Esophagus squamous epithelium (tissue), 5 donors: ENCODE results near the gene SCN4B. TPM values are rescaled to one million over a fixed set of nuclear protein-coding genes. Genes with fewer than 3 reads are reported as not detected.

Source experiments
- DNase-seq: peaks from one replicate; lab custom pipeline; 2025; lab: John Stamatoyannopoulos, UW
- H3K27ac ChIP-seq, 4 donors: fragments of 200-600 bp; sonication (generic); one replicate each; pipeline ENCODE4 v1.5.1; 2016 to 2019; ENCODE audit warnings: mild to moderate bottlenecking in 1 of 4
- H3K27me3 ChIP-seq, 4 donors: fragments of 200-600 bp; sonication (generic); 1 replicate in 3 of 4; 2 replicates in 1 of 4; pipeline versions ENCODE4 v1.5.1 to v1.6.0; 2017 to 2021; ENCODE audit warnings: antibody characterized with exemption in 1 of 4
- H3K36me3 ChIP-seq, 3 donors: fragments of 200-600 bp; sonication (generic); one replicate each; pipeline ENCODE4 v1.5.1; 2016 to 2019
- H3K4me1 ChIP-seq, 3 donors: fragments of 200-600 bp; sonication (generic); one replicate each; pipeline ENCODE4 v1.5.1; 2017 to 2019
- H3K4me3 ChIP-seq, 4 donors: fragments of 200-600 bp; sonication (generic); 1 replicate in 3 of 4; 2 replicates in 1 of 4; pipeline ENCODE4 v1.5.1; 2016 to 2019; ENCODE audit warnings: mild to moderate bottlenecking in 2 of 4, moderate library complexity in 1 of 4
- H3K9me3 ChIP-seq, 3 donors: fragments of 200-600 bp; sonication (generic); one replicate each; pipeline ENCODE4 v1.5.1; 2016 to 2019
- POLR2A ChIP-seq, 4 donors: fragments of 450-650 bp; IDR thresholded peaks; one replicate each; pipeline ENCODE4 v1.6.1; 2017; ENCODE audit warnings: antibody characterized with exemption in 4 of 4, mild to moderate bottlenecking in 4 of 4, moderate library complexity in 3 of 4
- WGBS, 2 donors: methylation state at CpG; one replicate each; pipeline ENCODE4 v1.1.5; 2018; 5-methylcytosine and 5-hydroxymethylcytosine counted together
- intact Hi-C: fragments of 100-400 bp; cut with DNase I; formaldehyde crosslinking; loops from one replicate; pipeline ENCODE4 v1.15.0; 2022
- total RNA-seq, 4 donors: library from RNA; depleted of rRNA; stranded (reverse); fragments of >200 nt; gene quantifications; one replicate each; pipeline ENCODE4 v1.1.0, GENCODE V29; 2016
- TF ChIP-seq, protein P1 (sequence below), 6 experiments: fragments of 450-650 bp in 4 of 6; fragments of 200-600 bp in 2 of 6; sonication (generic) in 2 of 6; IDR thresholded peaks; one replicate each; pipeline ENCODE4 v1.5.1; 2016 to 2019; ENCODE audit warnings: antibody characterized with exemption in 6 of 6, mild to moderate bottlenecking in 4 of 6, moderate library complexity in 4 of 6
- donor health status: DM: yes; HTN: yes; CAD: no.

SCN4B gene
- total RNA-seq, 4 donors from 2014 or later, result 0.87 to 4.2 (median 1.3) TPM

DNA sequence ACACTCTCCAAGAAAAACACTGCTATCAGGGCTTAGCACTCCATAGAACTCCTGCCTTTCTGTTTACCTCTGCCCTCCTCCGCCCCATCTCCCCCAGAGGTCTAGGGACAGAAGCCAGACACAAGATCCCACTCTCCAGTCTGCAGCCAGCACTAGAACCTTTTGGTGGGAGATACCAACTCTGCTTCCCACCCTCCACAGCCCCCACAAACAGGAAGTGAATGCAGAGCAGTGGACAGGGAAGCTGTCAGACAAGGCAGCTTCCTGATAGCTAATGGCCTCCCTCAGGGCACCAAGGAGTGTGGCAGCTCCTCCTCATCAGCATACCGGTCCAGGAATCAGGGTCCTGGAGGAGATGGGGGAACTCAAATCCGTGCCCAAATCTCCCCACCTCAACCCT is 5.1 kb downstream of the SCN4B start:
- peaks cover 10 to 52% (median 10%) of the 10 kb centered on the region in 3 donors for H3K4me1 ChIP-seq
- H3K27ac ChIP-seq, result peak overlapping the region in 1 of 4 donors; percentile 19
- DNase-seq, result no peak
- TF ChIP-seq POLR2A (IDR thresholded peaks at IDR 0.05), result no peak
- TF ChIP-seq, protein P1, sequence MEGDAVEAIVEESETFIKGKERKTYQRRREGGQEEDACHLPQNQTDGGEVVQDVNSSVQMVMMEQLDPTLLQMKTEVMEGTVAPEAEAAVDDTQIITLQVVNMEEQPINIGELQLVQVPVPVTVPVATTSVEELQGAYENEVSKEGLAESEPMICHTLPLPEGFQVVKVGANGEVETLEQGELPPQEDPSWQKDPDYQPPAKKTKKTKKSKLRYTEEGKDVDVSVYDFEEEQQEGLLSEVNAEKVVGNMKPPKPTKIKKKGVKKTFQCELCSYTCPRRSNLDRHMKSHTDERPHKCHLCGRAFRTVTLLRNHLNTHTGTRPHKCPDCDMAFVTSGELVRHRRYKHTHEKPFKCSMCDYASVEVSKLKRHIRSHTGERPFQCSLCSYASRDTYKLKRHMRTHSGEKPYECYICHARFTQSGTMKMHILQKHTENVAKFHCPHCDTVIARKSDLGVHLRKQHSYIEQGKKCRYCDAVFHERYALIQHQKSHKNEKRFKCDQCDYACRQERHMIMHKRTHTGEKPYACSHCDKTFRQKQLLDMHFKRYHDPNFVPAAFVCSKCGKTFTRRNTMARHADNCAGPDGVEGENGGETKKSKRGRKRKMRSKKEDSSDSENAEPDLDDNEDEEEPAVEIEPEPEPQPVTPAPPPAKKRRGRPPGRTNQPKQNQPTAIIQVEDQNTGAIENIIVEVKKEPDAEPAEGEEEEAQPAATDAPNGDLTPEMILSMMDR (IDR thresholded peaks at IDR 0.05), result no peak
- no peaks in the 10 kb centered on the region for H3K9me3 ChIP-seq
- WGBS, 2 donors, result 38 to 81% methylated on average over 1 to 3 of the region's 3 CpGs
- no peaks in the 10 kb centered on the region for H3K36me3 ChIP-seq
- peaks cover 0 to 44% (median 0%) of the 10 kb centered on the region in 4 donors for H3K27me3 ChIP-seq
- H3K4me3 ChIP-seq, result no peak overlapping the region
- intact Hi-C loops, result no loop called here

DNA sequence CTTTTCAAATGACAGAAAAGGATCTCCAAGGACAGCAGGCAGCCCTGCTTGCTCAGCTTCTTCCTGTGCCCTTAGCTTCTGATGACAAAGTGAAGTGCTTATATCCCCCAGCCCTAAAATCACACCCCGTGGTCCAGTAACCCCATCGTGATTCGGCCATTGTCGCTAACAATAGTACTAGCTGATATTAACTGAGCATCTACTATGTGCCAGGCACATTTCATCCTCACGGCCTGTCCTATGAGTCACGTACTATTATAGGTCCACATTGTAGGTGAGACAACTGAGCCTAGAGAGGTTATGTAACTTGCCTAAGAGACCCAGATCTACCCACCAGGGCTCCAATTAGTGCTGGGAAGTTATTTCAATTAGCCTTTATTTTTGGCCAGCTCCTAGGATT is 6.1 kb downstream of the SCN4B start:
- TF ChIP-seq POLR2A (IDR thresholded peaks at IDR 0.05), result no peak
- TF ChIP-seq, protein P1 (IDR thresholded peaks at IDR 0.05), result no peak
- DNase-seq, result no peak
- intact Hi-C loops, result no loop called here
- Histone ChIP-seq H3K36me3 (no peaks in the 10 kb centered on the region), H3K4me1 (peaks cover under 1 to 52% (median 3%) of the 10 kb centered on the region in 3 donors), H3K27ac (peak overlapping the region in 2 of 4 donors; percentile 62 to 79), H3K9me3 (no peaks in the 10 kb centered on the region), H3K27me3 (peaks cover 0 to 37% (median 0%) of the 10 kb centered on the region in 4 donors), H3K4me3 (no peak overlapping the region)
- WGBS, 2 donors, result 79 to 87% methylated on average over 4 to 6 of the region's 6 CpGs

DNA sequence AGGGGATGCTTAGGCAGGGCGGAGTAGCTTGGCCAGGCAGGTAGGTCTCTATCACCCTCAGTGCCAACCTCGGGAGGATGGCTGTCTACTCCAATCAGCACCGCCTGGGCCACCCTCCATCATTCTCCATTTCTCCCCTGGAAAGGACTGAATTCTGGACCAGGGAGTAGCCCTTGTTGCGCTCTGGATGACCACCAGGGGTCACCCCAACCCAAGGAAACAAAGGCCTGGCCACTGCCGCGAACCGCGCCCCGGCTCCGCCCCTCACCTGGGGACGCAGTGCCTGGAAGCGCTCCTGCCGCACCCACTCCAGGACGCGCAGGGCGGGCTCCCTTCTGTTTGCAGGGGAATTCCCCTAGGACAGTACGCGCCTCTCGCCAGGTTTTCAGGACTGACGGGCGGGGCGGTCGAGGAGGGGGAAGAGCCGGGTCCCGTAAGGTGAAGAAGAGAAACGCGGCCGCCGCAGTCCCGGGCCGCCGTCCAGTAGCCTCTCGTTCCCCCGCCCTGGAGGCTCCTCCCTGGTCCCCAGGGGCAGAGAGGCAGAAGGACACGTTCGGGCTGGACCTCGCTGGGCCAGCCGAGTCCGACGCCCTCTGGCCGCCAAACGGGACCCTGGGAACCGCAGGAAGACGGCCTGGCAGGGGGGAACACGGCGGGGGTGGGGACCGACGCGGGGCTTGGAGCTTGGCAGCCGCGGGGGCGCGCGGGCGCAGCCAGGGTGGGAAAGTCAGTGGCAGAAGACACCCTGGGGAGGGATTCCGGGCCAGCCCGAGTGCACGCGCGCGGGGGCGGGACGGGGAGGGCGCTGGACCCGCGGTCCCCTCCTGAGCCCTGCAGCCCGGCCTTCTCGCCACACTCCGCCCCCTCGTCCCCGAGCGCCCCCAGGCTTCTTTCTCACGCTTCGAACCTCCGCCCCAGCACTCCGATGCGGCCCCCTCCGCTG is 7.1 kb downstream of the SCN4B start:
- peak overlapping the region; percentile 54 to 80 (median 70) for H3K27ac ChIP-seq
- peak; percentile 33 for DNase-seq
- no peaks in the 10 kb centered on the region for H3K36me3 ChIP-seq
- peaks cover 0 to 36% (median 0%) of the 10 kb centered on the region in 4 donors for H3K27me3 ChIP-seq
- intact Hi-C loops, result no loop called here
- peak in 1 of 4 donors; percentile 37 for TF ChIP-seq POLR2A (IDR thresholded peaks at IDR 0.05)
- TF ChIP-seq, protein P1 (IDR thresholded peaks at IDR 0.05), result peak; percentile 83 to 98 (median 96)
- peak overlapping the region; percentile 37 to 77 (median 64) for H3K4me3 ChIP-seq
- WGBS, 2 donors, result 2% methylated on average over 10 of the region's 78 CpGs; no CpG with 5 or more reads in 1 of the 2 donors
- H3K9me3 ChIP-seq, result no peaks in the 10 kb centered on the region
- H3K4me1 ChIP-seq, result peaks cover 0 to 43% (median 3%) of the 10 kb centered on the region in 3 donors

DNA sequence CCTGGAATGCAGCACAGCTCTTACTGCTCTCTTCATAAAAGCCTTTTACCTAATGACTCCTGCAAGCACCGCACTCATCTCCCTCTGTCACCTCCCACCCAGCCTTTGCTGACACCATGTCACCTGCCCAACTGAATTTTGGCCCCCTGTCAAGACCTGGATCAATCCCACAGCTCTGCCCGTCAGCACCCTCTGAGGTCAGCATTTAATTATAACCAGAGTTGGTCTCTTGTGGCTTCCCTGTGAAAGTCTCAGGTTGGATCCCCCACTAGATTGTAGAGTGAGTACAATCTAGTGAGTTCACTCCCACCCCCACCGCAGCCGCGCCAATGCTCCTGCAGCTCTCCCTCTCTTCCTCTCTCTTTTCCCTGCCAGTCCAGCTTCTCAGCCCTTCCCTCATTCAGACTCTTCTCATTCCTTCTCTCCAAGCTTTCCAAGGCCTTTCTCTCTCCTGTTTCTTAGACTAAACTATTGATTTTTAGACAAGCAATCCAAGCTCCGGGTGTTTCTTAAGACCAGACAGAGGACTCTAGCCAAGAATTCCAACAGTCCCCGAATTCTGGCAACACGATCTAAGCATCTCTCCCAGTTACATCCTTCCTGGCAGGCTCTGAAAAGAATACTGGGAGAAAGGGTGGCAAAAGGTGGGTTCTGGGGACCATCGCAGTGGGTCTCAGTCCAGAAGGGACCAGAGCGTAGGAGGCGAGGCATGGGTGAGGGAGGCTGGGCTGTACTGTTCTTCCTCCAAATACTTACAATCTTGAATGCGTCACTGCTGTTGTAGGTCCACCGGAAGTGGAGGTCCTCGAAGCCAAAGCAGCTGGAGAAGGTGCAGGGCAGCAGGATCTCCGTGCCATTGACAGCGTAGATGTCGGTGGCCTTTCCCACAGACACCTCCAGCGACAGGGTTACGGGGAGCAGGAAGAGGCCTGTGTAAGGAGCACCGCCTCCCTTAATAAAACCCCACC is 8.0 kb downstream of the SCN4B start:
- intact Hi-C loops, result no loop called here
- 47 to 54% methylated on average over 9 to 13 of the region's 20 CpGs for WGBS, 2 donors
- TF ChIP-seq POLR2A (IDR thresholded peaks at IDR 0.05), result no peak
- TF ChIP-seq, protein P1 (IDR thresholded peaks at IDR 0.05), result no peak
- H3K4me1 ChIP-seq, result peaks cover 0 to 42% (median 3%) of the 10 kb centered on the region in 3 donors
- no peaks in the 10 kb centered on the region for H3K9me3 ChIP-seq
- DNase-seq, result no peak
- peak overlapping the region in 1 of 4 donors; percentile 80 for H3K27ac ChIP-seq
- peaks cover 0 to 40% (median 0%) of the 10 kb centered on the region in 4 donors for H3K27me3 ChIP-seq
- H3K36me3 ChIP-seq, result no peaks in the 10 kb centered on the region
- peak overlapping the region in 2 of 4 donors; percentile 60 to 77 for H3K4me3 ChIP-seq
